ENCODE results near the gene SACS. TPM values are rescaled to one million over a fixed set of nuclear protein-coding genes. Genes with fewer than 3 reads are reported as not detected.

Gene SACS
- total RNA-seq, 2 experiments from 2014 or later = 27.4 to 30.9 TPM

DNA sequence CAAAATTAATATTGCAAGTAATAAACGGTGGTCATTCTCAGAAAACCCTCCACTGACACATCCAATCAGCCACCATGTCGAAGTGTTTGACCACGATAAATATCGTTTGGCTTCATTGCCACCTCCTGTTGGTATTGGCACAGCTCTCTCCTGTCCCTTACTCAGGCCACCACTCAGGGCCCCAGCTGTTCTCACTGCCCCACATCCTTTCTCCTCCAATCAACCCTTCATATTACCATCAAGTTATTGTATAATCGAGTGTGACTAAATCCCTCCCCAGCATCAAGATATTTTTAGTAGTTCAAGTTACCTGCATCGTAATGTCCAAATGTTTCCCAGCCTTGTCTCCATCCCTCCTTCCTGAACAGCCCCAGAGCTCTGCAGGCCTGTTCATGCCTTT lies 50.4 kb downstream of the SACS start:
- Mint-ChIP-seq H3K27me3 (peaks cover 11% of the 10 kb centered on the region), H3K9me3 (no peaks in the 10 kb centered on the region), H3K4me1 (peaks cover 34% of the 10 kb centered on the region), H3K36me3 (peaks cover 8% of the 10 kb centered on the region), H3K27ac (no peak overlapping the region), H3K4me3 (no peak overlapping the region)
- POLR2A ChIA-PET = no interaction called here
- DNase-seq (no peak), ATAC-seq (ENCODE audit: low read depth) (no peak)

DNA sequence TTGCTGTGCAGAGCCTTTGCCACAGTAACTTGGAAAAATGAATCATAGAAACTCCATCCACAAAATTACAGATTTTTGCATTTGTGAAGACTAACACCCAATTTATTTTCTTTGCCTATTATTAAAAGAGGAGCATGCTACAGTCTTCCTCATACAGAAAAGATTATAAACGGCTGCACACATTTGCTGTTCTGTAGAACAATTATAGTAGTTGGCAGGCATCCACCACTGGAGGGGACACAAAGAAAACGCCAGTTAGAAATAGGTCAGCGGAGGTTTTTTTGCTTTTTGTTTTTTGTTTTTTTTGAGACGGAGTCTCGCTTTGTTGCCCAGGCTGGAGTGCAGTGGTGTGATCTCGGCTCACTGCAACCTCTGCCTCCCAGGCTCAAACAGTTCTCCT lies 51.6 kb downstream of the SACS start:
- Mint-ChIP-seq H3K4me3 (no peak overlapping the region), H3K4me1 (peaks cover 43% of the 10 kb centered on the region)
- POLR2A ChIA-PET = no interaction called here

DNA sequence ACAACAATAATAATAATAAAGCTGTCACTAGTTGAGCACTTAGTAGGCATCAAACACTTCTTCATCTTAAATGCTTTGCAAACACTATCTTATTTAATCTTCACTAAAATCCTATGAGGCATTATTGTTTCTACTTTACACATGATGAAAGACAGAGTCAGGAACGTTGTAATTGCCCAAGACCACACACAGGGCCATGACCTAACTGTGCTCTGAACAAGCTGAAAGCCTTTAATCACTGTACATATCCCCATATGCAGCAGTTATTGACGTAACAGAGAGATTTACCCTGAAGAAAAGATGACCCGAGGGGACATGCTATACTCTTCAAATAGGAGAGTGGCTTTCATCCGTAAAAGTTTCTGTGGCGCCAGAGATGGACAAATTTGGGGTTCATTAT lies 53.0 kb downstream of the SACS start:
- ATAC-seq (ENCODE audit: low read depth) = no peak
- Mint-ChIP-seq H3K27me3 (peaks cover 8% of the 10 kb centered on the region), H3K27ac (no peak overlapping the region), H3K9me3 (no peaks in the 10 kb centered on the region), H3K4me3 (no peak overlapping the region), H3K4me1 (peaks cover 42% of the 10 kb centered on the region), H3K36me3 (peaks cover 5% of the 10 kb centered on the region)
- POLR2A ChIA-PET = no interaction called here
- no peak for DNase-seq

More for the DNA sequence above, 51.6 kb downstream of the SACS start:
- H3K36me3 Mint-ChIP-seq = peaks cover 8% of the 10 kb centered on the region
- peaks cover 8% of the 10 kb centered on the region for H3K27me3 Mint-ChIP-seq
- DNase-seq (no peak), ATAC-seq (ENCODE audit: low read depth) (no peak)
- no peaks in the 10 kb centered on the region for H3K9me3 Mint-ChIP-seq
- no peak overlapping the region for H3K27ac Mint-ChIP-seq

DNA sequence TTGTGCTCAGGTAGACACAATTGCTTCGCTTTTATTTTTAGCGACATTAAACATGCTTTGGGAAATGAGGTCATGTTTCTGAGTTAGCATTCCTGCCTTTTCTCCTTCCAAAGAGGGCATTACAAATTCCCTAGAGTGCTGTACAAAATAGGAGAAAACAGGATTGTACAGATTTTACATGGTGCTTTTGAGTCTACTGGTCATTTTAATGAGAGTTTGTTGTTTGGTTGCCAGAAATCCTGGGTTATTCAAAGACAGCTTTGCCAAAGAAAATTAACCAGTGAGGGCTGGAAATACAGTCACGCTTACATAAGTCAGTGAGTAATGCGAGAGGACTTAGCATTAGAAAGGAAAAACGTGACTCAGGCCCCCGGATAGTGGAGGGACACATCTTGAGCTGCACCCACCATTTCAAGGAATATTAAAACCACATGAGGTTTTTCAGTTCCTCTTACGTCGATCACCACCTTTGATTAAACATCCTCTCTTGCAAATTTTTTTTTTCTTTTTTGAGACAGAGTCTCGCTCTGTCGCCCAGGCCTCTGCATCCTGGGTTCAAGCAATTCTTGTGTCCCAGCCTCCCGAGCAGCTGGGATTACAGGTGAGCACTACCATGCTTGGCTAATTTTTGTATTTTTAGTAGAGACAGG lies 55.4 kb downstream of the SACS start:
- no peak for DNase-seq
- ATAC-seq (ENCODE audit: low read depth) = peak; percentile 4
- Mint-ChIP-seq H3K27ac (peak overlapping the region; percentile 64), H3K36me3 (peaks cover 5% of the 10 kb centered on the region), H3K9me3 (no peaks in the 10 kb centered on the region), H3K4me3 (peak overlapping the region; percentile 68), H3K27me3 (peaks cover 3% of the 10 kb centered on the region), H3K4me1 (peaks cover 49% of the 10 kb centered on the region)
- POLR2A ChIA-PET = interaction anchor here (0.8 kb wide), 1 partner anchor 587 kb away, joined by 3 read pairs; no protein-coding TSS in a partner anchor

DNA sequence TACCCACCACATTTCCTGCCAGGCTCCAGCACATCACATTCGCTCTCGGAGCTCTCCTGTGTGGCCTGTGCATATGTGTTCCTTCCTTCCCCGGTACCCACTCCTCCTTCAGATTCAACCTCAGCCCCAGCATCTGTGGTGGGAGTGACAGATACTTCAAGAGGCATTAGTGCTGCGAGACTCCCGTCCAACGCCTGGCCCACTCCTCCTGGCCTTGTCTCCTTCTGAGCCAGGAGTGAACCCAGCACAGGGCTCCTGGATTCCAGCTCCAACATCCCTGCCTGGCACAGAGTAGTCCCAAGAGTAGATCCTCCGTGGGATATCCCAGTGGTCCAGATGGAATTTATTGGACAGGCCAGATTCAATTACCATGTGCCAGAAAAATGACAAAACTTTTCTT lies 55.9 kb downstream of the SACS start:
- Mint-ChIP-seq H3K27ac (no peak overlapping the region), H3K36me3 (peaks cover 10% of the 10 kb centered on the region), H3K4me1 (peaks cover 53% of the 10 kb centered on the region), H3K9me3 (no peaks in the 10 kb centered on the region), H3K27me3 (peaks cover 2% of the 10 kb centered on the region), H3K4me3 (no peak overlapping the region)
- POLR2A ChIA-PET = interaction anchor here (0.8 kb wide), 1 partner anchor 588 kb away, joined by 3 read pairs; no protein-coding TSS in a partner anchor
- ATAC-seq (ENCODE audit: low read depth) (no peak), DNase-seq (no peak)

DNA sequence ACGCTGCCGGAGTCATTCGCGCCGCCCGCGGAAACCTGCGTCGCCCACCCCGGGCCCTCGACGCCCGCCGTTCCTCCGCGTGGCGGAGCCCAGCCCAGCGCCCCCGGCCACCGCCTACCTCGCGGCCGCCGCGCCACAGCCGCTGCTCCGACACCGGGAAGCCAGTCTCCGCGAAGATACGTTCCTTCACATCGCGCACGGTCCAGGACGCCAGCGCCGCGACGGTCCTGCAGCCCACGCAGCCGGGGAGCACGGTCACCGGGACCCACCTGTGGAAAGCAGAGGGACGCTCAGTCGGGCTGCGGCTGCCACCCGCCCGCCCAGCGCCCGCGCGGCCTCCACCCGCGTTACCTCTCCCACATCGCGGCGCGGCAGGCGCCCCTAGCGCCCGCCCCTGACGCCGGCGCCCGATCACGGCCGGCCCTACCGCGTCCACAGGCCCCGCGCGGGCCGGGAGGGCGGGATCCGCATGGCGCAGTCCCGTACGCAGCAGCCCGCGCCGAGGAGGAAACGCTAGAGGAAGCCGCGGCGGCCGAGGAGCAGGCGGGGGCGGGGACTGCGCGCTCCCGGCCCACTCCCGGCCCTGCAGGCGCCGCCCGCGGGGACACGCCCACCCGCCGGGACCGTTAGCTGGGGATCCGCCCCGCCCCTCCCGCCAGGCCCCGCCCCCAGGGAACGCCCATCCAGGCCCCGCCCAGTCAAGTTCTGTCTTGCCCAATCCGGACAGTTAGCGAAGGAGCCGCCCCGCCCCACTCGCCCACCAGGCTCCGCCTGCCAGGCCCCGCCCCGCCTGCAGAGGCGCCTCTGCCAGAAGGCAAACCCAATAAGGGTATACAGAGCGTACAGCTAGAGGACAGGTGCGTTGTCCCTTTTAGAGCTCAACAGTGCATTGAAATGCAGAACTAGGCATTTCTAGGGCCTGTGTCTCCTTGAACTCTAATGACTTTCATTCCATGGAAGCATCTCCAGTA lies 58.2 kb downstream of the SACS start:
- H3K27ac Mint-ChIP-seq = peak overlapping the region; percentile 74
- H3K4me1 Mint-ChIP-seq = peaks cover 60% of the 10 kb centered on the region
- H3K36me3 Mint-ChIP-seq = peaks cover 23% of the 10 kb centered on the region
- POLR2A ChIA-PET = interaction anchor here (0.6 to 0.8 kb wide), 3 partner anchors 11 to 303 kb away, joined by 3 to 6 read pairs (median 5); no protein-coding TSS in a partner anchor
- H3K4me3 Mint-ChIP-seq = peak overlapping the region; percentile 77
- H3K9me3 Mint-ChIP-seq = no peaks in the 10 kb centered on the region
- DNase-seq = peak; percentile 96
- H3K27me3 Mint-ChIP-seq = no peaks in the 10 kb centered on the region
- peak; percentile 95 for ATAC-seq (ENCODE audit: low read depth)

DNA sequence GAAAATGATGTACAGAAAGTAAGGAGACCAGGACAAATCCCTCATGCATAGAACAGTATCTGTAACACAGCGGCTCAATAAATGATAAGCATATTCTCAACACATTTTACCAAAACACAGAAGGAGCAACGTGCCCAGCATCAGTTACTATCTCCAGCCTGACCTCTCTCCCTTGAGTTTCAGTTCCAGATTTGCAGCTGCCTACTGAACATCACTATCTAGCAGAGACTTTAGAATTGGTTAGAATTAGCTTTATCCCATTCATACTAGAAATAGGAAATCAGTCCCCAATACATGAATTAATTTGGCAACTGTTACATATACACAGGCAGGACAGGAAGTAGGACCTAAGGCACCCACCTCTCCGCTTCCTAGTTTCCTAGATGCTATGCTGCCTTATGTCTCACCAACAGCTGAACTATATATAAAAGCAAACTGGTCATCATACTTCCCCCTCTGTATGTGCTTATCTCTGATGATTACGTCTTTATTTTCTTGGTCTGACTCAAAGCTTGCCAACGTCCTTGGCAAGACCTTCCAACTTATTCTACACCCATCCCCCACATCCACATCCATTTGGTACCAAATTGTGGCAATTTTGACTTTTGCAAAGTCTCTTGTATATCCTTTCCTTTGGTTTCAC lies 61.1 kb downstream of the SACS start:
- H3K4me1 Mint-ChIP-seq = peaks cover 33% of the 10 kb centered on the region
- ATAC-seq (ENCODE audit: low read depth) (no peak), DNase-seq (no peak)
- H3K27me3 Mint-ChIP-seq = no peaks in the 10 kb centered on the region
- H3K27ac Mint-ChIP-seq = peak overlapping the region; percentile 42
- no peaks in the 10 kb centered on the region for H3K9me3 Mint-ChIP-seq
- POLR2A ChIA-PET = no interaction called here
- peaks cover 38% of the 10 kb centered on the region for H3K36me3 Mint-ChIP-seq
- H3K4me3 Mint-ChIP-seq = peak overlapping the region; percentile 15

DNA sequence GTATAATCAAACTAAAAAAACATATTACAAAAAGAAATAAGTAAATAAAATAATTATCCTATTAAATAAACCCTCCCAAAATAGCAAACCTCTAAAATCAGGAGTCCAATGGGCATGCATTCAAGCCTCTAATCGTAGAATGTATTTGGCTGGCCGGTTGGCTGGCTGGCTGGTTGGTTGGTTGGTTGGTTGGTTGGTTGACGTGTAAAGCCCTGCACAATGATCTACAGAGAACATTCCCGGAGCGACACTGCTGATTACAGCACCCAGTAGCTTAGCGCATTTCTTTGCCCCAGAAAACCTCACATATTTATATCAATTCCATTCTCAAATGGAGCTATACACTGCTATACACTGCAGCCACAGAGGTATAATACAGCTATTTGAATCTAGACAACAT lies 65.6 kb downstream of the SACS start:
- peaks cover 12% of the 10 kb centered on the region for H3K4me1 Mint-ChIP-seq
- H3K9me3 Mint-ChIP-seq = no peaks in the 10 kb centered on the region
- peaks cover 55% of the 10 kb centered on the region for H3K36me3 Mint-ChIP-seq
- no peak overlapping the region for H3K4me3 Mint-ChIP-seq
- H3K27me3 Mint-ChIP-seq = no peaks in the 10 kb centered on the region
- no peak overlapping the region for H3K27ac Mint-ChIP-seq
- DNase-seq (no peak), ATAC-seq (ENCODE audit: low read depth) (no peak)
- POLR2A ChIA-PET = no interaction called here

DNA sequence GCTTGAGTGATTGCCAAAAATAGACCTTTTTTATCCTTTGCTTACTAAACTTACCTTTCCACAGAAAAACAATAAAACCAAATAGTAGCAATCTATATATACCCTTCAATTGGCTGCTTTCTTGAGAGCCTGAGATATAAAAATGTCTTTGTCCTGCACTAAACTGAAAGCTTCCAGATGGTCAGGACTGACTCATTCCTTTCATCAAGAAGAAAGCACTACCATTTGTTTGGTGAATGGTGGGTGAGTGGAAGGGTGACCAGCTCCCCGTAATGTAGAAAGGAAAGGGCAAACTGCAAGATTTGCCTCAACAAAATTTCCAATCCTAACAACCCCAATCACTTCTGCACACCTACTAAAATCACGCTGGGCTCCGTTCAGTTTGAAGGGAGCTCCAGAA lies 67.8 kb downstream of the SACS start:
- Mint-ChIP-seq H3K27ac (no peak overlapping the region), H3K36me3 (peaks cover 46% of the 10 kb centered on the region), H3K9me3 (no peaks in the 10 kb centered on the region), H3K27me3 (no peaks in the 10 kb centered on the region), H3K4me1 (peaks cover 2% of the 10 kb centered on the region), H3K4me3 (no peak overlapping the region)
- DNase-seq = no peak
- POLR2A ChIA-PET = no interaction called here
- ATAC-seq (ENCODE audit: low read depth) = no peak

DNA sequence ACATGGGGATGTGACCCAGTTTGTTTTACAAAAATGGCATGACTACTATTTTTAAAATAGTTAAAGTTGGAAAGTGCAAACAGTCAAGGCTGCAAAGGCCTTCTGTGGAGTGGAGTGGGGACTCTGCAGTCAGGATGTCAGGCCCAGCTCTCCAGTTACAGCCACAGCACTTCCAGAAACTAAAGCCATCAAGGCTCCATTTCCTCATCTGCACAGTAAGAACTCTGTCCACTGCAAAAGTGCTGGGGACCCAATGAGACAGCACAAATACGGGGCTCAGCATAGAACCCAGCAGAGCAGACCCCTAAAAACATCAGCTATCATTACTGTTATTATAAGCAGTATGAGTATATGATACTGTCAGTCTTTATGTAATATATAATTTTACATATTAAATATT lies 73.6 kb downstream of the SACS start:
- POLR2A ChIA-PET = no interaction called here
- no peak overlapping the region for H3K27ac Mint-ChIP-seq

DNA sequence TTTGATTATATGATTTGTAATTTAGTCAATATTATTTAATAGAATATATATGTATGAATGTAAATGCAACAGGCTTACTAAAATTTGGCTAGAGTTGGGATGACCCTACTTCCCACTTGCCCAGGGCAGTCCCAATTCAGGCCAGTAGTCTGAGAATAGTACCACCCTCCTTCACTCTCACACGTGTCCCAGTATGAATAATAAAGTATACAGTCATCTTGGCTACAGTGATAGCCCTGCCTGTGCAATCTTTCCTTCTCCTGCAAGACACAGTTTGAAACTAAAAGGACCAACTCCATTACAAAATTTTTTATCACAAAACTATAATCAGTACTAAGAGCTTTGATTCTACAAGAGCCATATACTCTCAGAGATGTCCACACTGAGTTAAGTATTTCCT lies 76.2 kb downstream of the SACS start:
- ATAC-seq (ENCODE audit: low read depth) = no peak

More for the DNA sequence above, 73.6 kb downstream of the SACS start:
- DNase-seq (no peak), ATAC-seq (ENCODE audit: low read depth) (no peak)
- H3K4me1 Mint-ChIP-seq = peaks cover 2% of the 10 kb centered on the region
- H3K27me3 Mint-ChIP-seq = no peaks in the 10 kb centered on the region
- H3K9me3 Mint-ChIP-seq = no peaks in the 10 kb centered on the region
- peaks cover 29% of the 10 kb centered on the region for H3K36me3 Mint-ChIP-seq
- no peak overlapping the region for H3K4me3 Mint-ChIP-seq

DNA sequence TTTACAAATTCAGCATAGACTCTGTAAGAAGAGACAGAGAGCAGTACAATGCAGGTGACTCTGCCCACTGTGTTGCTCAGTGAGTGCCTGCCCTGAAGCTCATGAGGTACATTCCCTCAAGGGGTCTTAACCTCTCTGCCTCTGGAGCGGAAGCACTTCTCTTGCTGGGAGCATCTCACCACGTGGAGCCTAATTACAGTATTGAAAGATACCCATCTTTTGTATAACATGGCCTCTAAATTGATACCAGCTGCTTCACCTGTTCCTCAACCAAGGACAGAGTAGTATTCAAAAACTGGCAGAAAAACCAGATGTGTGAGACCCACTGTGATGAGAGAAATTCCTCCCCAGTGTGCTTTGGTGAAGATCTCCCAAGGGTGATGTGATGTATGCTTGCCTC lies 77.1 kb downstream of the SACS start:
- Mint-ChIP-seq H3K27me3 (no peaks in the 10 kb centered on the region), H3K9me3 (no peaks in the 10 kb centered on the region), H3K4me1 (peaks cover 2% of the 10 kb centered on the region), H3K36me3 (peaks cover 37% of the 10 kb centered on the region), H3K27ac (no peak overlapping the region), H3K4me3 (no peak overlapping the region)
- no peak for DNase-seq
- no peak for ATAC-seq (ENCODE audit: low read depth)
- POLR2A ChIA-PET = no interaction called here

More for the DNA sequence above, 76.2 kb downstream of the SACS start:
- Mint-ChIP-seq H3K27ac (no peak overlapping the region), H3K36me3 (peaks cover 31% of the 10 kb centered on the region), H3K4me1 (peaks cover 2% of the 10 kb centered on the region), H3K4me3 (no peak overlapping the region), H3K27me3 (no peaks in the 10 kb centered on the region), H3K9me3 (no peaks in the 10 kb centered on the region)
- no peak for DNase-seq
- POLR2A ChIA-PET = interaction anchor here (0.6 kb wide), 1 partner anchor 37 kb away, joined by 3 read pairs; no protein-coding TSS in a partner anchor

DNA sequence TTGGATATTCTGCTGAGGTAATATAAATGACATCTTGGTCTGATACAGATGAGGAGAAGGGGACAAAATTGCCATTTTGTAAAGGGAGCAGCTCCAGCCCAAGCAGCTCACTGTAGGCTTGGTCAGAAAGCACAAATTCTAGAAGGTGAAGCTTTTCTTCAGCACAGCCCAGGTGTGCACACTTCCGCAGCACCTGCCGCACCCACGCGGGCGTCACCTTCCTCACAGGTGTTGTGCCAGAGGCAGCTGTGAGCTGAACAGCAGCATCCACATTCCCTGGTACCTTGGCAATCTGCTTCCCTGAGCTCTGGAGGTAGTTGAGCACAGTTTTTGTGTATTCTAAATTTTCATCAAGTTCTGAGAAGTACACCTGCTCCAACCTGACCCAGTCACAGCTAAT lies 79.0 kb downstream of the SACS start:
- Mint-ChIP-seq H3K4me1 (peaks cover 3% of the 10 kb centered on the region), H3K9me3 (no peaks in the 10 kb centered on the region), H3K4me3 (no peak overlapping the region), H3K27ac (no peak overlapping the region), H3K36me3 (peaks cover 47% of the 10 kb centered on the region), H3K27me3 (no peaks in the 10 kb centered on the region)
- ATAC-seq (ENCODE audit: low read depth) (no peak), DNase-seq (no peak)
- POLR2A ChIA-PET = no interaction called here

Data from activated naive CD8-positive, alpha-beta T cell treated with anti-CD3 and anti-CD28 coated beads, Interleukin-2, amount 10 ng/mL, durations not matched to agents 7 days and 5 days (primary cell).